Stimulated activated CD4-positive, alpha-beta T cell treated with anti-CD3 and anti-CD28 coated beads, Interleukin-4, amount 100 ng/mL, for 48 hours (primary cell): ENCODE measurements around the gene ULBP2.
A peak's percentile ranks its signal among the peaks of the same experiment; 100 is the strongest.
"Not testable (repeated sequence)": the region's sequence is repeated elsewhere in the genome, so short reads cannot be mapped to it uniquely, and the experiment has no call there.

Experiments used
- DNase-seq, 2 donors: peaks; one replicate each; pipeline ENCODE4 v3.0.0-alpha.2; 2020; ENCODE audit warnings: low read depth in 2 of 2

The ULBP2 gene

DNA sequence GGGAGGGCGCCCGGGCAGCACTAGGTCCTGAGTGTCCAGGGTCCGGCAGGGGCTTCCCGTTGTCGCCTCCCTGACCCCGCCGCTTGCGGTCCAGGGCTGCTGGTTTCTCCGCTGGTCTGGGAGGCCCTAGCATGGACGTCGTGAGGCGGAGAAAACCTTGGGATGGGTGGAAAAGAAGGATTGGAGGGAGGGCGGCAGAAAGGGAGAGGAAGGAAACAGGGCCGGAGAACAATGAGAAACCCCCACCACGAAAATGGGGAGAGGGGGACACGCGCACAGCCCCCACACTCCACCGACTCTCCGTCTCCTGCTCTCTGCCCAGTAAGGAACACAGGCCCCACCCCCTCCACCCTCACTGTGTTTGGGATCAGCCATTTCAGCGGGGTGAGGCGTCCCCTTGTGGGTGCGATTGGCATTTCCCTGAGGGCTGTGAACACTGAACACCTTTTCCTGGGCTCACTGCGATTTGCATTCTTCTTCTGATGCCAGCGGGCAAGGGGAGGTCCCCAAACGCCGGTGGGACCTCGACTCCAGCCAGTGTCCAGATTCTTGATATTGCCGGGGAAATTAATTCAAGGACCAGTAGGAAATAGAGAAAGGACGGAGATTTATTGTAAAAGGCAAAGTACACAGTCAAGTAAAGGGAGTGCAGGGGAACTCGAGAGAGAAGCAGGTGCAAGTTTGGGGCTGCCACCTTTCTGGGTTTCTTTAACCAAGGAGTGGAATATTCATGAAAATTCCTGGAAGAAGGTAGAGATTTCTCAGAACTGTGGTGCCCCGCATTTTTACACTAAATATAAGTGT, 15.6 kb upstream of the ULBP2 start:
- peak; percentile 80 to 83 for DNase-seq

DNA sequence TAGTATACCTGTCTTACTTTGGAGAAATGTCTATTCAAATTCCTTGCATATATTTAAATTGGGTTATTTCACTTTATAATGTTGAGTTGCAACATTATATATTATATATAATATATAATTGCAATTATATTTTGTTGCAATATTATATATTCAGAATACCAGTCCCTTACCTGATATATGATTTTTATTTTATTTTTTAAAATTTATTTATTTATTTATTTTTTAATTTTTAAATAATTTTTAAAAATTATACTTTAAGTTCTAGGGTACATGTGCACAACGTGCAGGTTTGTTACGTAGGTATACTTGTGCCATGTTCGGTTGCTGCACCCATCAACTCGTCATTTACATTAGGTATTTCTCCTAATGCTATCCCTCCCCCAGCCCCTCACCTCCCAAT, 14.8 kb upstream of the ULBP2 start:
- DNase-seq: not testable (repeated sequence)

GRCh38 chr6:149929422-149929821, 12.4 kb upstream of the ULBP2 start:
- no peak for DNase-seq

- no peak for DNase-seq
Measured at GRCh38 chr6:149931501-149931900, 10.3 kb upstream of the ULBP2 start.

DNA sequence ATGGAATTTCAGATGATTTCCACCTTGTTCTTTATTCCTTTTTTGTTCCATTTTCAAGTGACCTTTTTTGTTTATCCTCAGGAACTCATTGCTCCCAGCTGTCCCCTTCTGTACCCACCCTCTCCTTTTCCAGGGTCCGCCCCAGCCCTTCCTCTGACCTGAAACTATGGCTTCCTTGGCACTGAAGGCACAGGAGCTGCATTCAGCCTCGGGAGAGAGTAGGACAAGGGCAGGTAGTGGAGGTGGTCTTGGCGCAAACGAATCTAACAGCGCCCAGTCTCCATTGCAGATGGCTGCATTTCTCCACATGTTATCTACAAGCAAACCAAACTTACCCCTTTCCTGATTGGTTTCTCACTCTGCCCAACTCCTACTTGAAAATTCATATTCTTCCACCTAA, 8.8 kb upstream of the ULBP2 start:
- DNase-seq: no peak

DNA sequence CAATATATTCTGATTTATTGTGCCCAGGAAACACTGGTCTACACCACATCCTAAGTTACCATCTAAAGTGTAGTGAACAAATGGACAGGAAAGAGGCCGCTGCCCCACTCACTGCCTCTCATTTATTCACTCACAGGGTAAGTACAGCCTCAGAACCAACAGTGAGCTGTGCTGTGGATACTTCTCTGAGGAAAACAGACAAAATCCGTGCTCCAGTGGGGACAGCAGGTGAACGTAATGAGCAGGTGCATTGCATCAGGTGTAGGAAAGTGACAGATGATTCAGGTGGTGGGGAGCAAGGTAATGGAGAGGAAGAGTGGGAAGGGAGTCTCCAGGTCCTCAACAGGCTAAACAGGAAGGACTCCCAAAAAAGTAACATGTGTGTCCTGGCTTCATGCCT, 8.4 kb upstream of the ULBP2 start:
- no peak for DNase-seq

- peak; percentile 42 to 49 for DNase-seq
Measured at GRCh38 chr6:149934249-149935156, 7.3 kb upstream of the ULBP2 start.

DNA sequence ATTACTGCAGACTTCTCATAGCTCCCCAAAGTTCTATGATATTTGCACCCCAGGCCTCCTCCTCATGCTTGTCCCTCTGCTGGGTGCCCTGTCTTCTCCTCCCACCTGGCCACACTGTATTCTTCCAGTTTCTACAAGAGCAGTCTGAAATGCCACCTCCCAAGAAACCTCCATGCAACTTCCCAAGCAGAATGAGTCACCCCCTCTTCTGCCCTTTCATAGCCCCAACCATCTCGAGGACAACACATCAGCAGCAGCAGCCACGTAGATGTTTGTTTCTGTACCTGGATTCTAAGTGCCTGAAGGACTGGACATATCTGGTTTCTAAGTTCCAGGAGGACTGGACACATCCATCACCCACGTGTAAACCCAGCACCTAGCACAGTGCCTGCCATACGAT, 6.6 kb upstream of the ULBP2 start:
- DNase-seq: no peak

DNA sequence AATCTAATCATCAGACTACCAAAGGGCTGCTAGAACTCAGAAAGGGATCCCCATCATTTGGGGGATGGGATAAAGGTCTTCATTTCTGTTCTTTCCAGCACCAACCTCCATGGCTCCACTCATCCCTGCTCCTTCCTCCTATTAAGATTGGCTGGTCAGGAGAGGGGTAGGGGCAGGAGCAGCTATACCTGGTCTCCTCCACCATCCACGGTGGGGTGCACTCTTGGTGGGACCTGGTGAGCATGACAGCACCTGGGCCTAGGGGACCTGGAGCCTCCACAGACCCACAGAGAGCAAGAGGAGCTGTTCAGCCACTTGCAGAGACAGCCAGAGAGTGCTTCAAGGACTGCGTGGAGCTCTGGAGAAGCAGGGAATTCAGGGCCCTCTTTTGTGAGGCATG, 6.1 kb upstream of the ULBP2 start:
- no peak for DNase-seq

DNA sequence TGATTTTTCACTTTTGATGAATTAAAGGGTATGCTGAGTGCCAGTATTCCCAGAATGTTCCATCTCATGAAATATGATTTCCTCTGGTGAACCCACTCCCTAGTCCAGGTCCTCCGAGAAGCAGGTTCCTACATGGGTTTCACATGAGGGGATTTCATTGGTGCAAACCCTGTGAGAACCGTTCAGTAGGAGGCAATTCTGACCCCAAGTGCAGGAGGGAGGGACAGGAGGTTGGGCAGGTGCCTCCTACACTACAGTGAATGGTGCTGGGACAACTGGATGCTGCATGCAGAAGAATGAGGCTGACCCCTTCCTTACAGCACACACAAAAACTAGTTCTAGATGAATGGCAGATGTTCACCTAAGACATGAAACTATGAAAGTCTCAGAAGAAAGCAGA, 5.1 kb upstream of the ULBP2 start:
- DNase-seq: no peak

- DNase-seq: not testable (repeated sequence)
Measured at GRCh38 chr6:149938013-149938570, 3.7 kb upstream of the ULBP2 start.

GRCh38 chr6:149938571-149939355, 3.1 kb upstream of the ULBP2 start:
- no peak for DNase-seq

- no peak for DNase-seq
Measured at GRCh38 chr6:149939356-149939648, 2.5 kb upstream of the ULBP2 start.

DNA sequence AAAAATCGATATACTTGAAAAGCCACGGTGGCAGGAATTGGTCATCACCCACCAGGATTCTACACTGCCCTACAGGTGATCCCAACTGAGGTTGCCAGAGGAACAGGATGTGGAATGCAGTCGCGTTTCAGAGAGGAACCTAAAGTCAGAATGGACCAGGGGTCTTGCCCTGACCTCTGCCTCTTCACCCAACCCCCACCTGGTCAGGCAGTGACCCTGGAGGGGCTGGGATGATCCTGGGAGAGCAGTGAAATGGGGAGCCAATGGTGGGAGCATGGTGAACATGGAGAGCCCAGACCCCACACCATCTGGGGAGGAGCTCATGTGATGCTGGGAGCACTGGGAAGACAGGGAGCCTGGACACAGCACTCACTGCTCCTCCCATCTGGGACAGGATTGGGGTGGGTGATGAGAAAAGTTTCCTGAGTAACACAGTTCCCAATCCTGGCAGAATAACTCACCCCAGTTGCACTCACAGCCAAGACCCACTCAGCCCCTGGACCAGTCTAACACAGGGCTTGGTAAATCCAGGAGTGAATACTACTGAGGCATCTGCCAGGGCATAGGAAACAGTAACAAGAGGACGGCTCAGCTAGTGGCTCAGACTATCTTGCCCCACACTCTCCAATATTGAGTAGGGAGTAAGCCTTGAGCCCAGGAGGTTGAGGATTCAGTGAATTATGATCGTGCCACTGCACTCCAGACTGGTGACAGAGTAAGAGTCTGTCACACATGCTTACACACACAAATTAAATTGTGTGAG, 1.7 kb upstream of the ULBP2 start:
- DNase-seq: no peak

- DNase-seq: no peak
Measured at GRCh38 chr6:149940672-149940982, 1.2 kb upstream of the ULBP2 start.

DNA sequence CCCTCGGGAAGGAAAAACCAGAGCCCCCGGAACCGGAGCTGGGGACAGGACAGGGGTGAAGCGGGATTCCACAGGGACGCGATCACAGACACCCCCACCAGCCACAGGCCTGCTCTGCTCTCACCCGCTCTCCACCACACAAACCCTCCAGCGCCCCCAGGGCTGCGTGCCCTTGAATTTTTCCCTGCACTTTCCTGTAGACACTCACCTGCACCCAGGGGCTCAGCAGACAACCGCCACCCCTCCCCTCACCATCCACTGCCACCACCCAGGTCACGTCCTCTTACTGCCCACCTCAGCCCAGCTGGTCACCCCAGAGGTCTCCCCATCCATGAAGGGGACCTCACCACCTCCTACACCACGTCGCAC, 631 bp downstream of the ULBP2 start:
- no peak for DNase-seq

DNA sequence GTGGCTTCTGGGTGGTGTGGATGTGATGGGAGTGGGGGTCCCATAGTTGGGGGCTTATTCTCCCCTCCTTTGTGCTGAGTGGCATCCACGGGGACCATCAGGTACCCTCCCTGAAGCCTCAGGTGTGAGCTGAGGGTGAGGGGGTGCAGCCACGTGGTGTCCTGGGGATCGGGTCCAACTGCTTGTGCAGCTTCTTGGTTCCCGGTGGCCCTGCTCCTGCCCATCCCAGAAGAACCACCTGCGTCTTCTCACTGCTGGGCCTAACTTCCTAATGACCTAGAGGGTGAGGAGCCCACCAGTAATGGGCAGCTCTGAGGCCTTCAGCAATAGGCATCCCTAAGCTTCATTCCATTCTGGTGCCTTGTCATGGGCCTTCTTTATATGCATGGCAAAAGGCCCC, 1.5 kb downstream of the ULBP2 start:
- not testable (repeated sequence) for DNase-seq

- not testable (repeated sequence) for DNase-seq
Measured at GRCh38 chr6:149945276-149945675, 3.5 kb downstream of the ULBP2 start.

- DNase-seq: not testable (repeated sequence)
Measured at GRCh38 chr6:149946631-149947030, 4.8 kb downstream of the ULBP2 start.

DNA sequence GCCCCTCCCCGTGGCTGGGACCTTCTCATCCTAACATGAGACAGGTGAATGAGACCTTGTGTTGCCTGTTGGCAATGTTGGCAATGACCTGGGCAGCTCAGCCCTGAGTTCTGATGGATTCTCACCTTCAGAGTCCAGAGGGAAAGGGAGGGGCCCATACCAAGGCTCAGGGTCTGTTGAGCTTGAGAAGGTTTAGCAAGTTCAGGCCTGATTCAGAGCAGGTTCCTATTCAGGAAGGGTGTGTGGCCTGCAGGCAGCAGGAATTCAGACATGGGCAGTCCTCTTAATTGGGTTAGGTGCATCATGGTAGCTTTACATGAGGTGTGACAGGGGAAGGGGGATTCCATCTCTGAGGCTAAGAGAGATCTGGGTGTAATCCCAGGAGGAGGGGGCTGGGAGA, 5.7 kb downstream of the ULBP2 start:
- DNase-seq: not testable (repeated sequence)

- no peak for DNase-seq
Measured at GRCh38 chr6:149948011-149948410, 6.2 kb downstream of the ULBP2 start.
